ENCODE data around the gene BRD9. TPM values are rescaled to one million over a fixed set of nuclear protein-coding genes. Genes with fewer than 3 reads are reported as not detected.

BRD9 gene
- total and polyA plus RNA-seq, 2 of the 4 experiments (the other 2 are of a cell fraction) = 22.0 to 43.4 TPM

GRCh38 chr5:851553-851952, 41.0 kb downstream of the BRD9 start:
- ATAC-seq (ENCODE audit: low read depth) = no peak
- Histone ChIP-seq H2BK20ac (ENCODE audit: low read depth, low read length) (no peak overlapping the region), H4K91ac (ENCODE audit: insufficient read depth, low read depth, low read length) (no peak overlapping the region), H3K27ac (ENCODE audit: insufficient read depth, low read length) (no peak overlapping the region), H4K8ac (ENCODE audit: low read depth in 2 of 2, low read length in 2 of 2) (no peak overlapping the region), H3K9me1 (ENCODE audit: insufficient read depth, low read length) (peaks cover 6% of the 10 kb centered on the region), H2BK120ac (ENCODE audit: low read depth, low read length) (no peak overlapping the region), H3K4me3 (ENCODE audit: insufficient read depth, low read depth, low read length) (no peak overlapping the region), H2BK15ac (ENCODE audit: low read depth, low read length) (no peak overlapping the region), H2AK5ac (ENCODE audit: low read depth, low read length) (no peak overlapping the region), H2AFZ (replicated peaks; ENCODE audit: low read length, poor library complexity) (no peak overlapping the region), H4K20me1 (ENCODE audit: insufficient read depth, low read length) (peaks cover 8% of the 10 kb centered on the region), H3K23ac (ENCODE audit: low read depth, low read length) (no peak overlapping the region), H3K14ac (replicated peaks; ENCODE audit: low read depth, low read length) (no peak overlapping the region), H3K9me3 (ENCODE audit: control insufficient read depth, insufficient read depth, low read length) (no peaks in the 10 kb centered on the region), H3K56ac (ENCODE audit: extremely low read depth, insufficient read depth, low read length) (no peak overlapping the region), H2BK5ac (ENCODE audit: low read depth, low read length, poor library complexity, severe bottlenecking) (no peak overlapping the region), H3K79me1 (ENCODE audit: low read depth in 1 of 2, low read length in 2 of 2) (no peaks in the 10 kb centered on the region), H3K4me1 (ENCODE audit: control insufficient read depth, insufficient read depth, low read length) (no peaks in the 10 kb centered on the region), H4K5ac (ENCODE audit: low read depth, low read length) (no peak overlapping the region), H3K36me3 (ENCODE audit: control insufficient read depth, insufficient read depth, low read length) (no peaks in the 10 kb centered on the region), H3K27me3 (ENCODE audit: control insufficient read depth, insufficient read depth, low read length) (peaks cover 5% of the 10 kb centered on the region; the same call in 1 of the 2 replicates), H2AK9ac (replicated peaks; ENCODE audit: low read depth, low read length, poor library complexity) (no peak overlapping the region), H3K4me2 (ENCODE audit: low read depth, low read length) (no peak overlapping the region), H3K4ac (ENCODE audit: low read depth, low read length) (no peak overlapping the region), H3K18ac (ENCODE audit: low read depth, low read length) (no peak overlapping the region), H3K9ac (ENCODE audit: low read depth, low read length) (no peak overlapping the region)
- DNase-seq = no peak
- ChIA-PET POLR2A (ENCODE audit: unreplicated experiment) (no interaction called here), CTCF (no interaction called here)
- in situ Hi-C loops (cut with MboI; ENCODE audit: low sequenced_read_pairs) (no loop called here), dilution Hi-C loops (cut with HindIII; ENCODE audit: low sequenced_read_pairs, unreplicated experiment) (no loop called here), intact Hi-C loops (cut with micrococcal nuclease) (no loop called here)
- TF ChIP-seq RAD21 (IDR thresholded peaks at IDR 0.05; ENCODE audit: low read length) (no peak), NFE2L2 (IDR thresholded peaks at IDR 0.05; ENCODE audit: low read depth, low read length) (no peak), MXI1 (IDR thresholded peaks at IDR 0.05; ENCODE audit: borderline replicate concordance, low read depth, low read length) (no peak), RFX5 (IDR thresholded peaks at IDR 0.05; ENCODE audit: low read depth, low read length) (no peak), RCOR1 (IDR thresholded peaks at IDR 0.05; ENCODE audit: insufficient replicate concordance, low read length) (no peak), CHD1 (IDR thresholded peaks at IDR 0.05; ENCODE audit: low read depth, low read length) (no peak)
- BruUV-seq (replicated peaks) = no TSS peak
- WGBS, 2 experiments (ENCODE audit: extremely low coverage in 2 of 2, insufficient read length in 1 of 2) = 86% methylated on average over 14 of the region's 16 CpGs; no CpG with 5 or more reads in 1 of the 2 experiments

All from IMR-90 (cell line).